CD4-positive, alpha-beta T cell treated with Interleukin-15 for 1 hour (primary cell): ENCODE data around the gene ARID4B.
A peak's percentile ranks its signal among the peaks of the same experiment; 100 is the strongest.
"Not testable (repeated sequence)": the region's sequence is repeated elsewhere in the genome, so short reads cannot be mapped to it uniquely, and the experiment has no call there.

ENCODE experiments used
- DNase-seq: peaks from one replicate; pipeline ENCODE4 v3.0.0-alpha.2; 2020

ARID4B gene

GRCh38 chr1:235327559-235328270 lies at the start of gene ARID4B:
Gene ARID4B (minus strand): TSS chr1:235328179. CDS start chr1:235326919, 1,260 bp downstream.
- DNase-seq = no peak

GRCh38 chr1:235375919-235376605 lies 48.1 kb upstream of the ARID4B start:
- no peak for DNase-seq

DNA sequence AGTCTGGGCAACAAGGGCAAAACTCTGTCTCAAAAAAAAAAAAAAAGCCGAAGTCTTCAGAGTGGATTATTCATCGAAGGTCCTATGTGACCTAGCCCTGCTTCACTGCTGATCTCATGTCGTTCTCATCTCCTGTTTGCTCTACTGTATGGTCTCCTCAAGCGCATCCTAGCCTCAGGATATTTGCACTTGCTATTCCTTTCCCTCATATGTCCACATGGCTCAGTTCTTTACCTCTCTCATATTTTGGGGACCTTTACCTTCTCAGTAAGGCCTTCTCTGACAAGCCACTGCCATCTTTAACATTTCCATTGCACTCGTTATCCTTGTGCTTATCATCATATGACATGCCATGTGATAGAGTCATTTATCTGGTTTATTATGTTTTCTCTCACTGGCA lies 41.8 kb upstream of the ARID4B start:
- DNase-seq = no peak

- DNase-seq = no peak
These were observed 40.4 kb upstream of the ARID4B start for GRCh38 chr1:235368428-235368827.

- peak; percentile 86 for DNase-seq
These were observed 39.3 kb upstream of the ARID4B start, which contains the start of gene TBCE for GRCh38 chr1:235367000-235367908. Gene TBCE (plus strand): TSS chr1:235367427. CDS start chr1:235380050, 12,623 bp downstream.

DNA sequence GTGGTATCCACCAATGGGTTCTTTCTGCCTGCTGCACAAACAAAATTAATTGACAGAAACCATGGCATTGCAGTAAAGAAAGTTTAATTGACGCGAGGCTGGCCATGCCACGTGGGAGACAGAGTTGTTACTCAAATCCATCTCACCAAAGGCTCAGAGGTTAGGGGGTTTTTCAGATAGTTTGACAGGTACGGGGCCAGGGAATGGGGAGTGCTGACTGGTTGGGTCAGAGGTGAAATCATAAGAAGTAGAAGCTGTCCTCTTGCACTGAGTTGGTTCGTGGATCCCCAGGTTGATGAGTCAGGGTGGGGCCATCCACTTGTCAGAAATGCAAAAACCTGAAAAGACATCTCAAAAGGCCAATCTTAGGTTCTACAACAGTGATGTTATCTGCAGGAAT lies 38.3 kb upstream of the ARID4B start:
- no peak for DNase-seq

DNA sequence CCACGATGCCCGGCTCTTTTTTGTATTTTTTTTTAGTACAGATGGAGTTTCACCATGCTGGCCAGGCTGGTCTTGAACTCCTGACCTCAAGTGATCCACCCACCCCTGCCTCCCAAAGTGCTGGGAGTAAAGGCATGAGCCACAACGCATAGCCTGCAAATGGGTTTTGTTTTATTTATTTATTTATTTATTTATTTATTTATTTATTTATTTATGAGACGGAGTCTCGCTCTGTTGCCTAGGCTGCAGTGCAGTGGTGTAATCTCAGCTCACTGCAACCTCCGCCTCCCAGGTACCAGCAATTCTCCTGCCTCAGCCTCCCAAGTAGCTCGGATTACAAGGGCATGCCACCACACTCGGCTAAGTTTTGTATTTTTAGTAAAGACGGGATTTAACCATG lies 36.2 kb upstream of the ARID4B start:
- not testable (repeated sequence) for DNase-seq

GRCh38 chr1:235358899-235359298 lies 30.9 kb upstream of the ARID4B start:
- no peak for DNase-seq

DNA sequence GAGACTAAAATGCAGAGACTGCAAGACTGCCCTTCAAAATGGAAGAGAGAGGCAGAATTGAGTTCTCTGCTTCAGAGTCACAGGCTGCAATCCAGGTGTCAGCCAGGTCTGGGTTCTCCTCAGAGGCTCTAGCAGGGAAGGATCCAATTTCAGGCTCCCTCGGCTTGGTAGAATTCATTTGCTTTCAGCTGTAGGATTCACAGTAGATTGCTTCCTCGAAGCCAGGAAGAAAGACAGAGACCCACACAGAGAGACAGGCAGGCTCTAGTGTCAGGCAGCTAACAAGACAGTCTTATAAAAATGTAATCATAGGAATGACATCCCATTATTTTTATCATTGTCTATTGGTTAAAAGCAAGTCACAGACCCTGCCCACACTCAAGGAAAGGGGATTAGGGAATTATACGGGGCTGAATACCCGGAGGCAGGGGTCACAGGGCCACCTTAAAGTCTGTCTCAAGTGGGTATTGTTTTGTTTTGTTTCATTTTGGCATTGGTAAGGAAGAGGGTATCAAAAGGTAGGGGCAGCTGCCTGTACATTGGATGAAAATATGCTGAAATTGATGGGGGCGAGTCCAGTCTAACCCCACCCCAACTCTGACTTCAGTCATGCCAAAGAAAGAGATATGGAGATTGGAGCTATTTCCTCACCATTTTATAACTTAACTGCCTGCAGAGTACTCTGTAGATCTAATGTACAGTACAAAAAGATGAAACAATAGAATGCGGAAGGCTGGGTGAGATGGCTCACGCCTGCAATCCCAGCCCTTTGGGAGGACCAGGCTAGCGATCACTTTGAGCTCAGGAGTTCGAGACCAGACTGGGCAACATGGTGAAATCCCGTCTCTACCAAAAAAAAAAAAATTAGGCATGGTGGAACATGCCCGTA lies 29.8 kb upstream of the ARID4B start:
- DNase-seq = no peak

GRCh38 chr1:235351898-235352297 lies 23.9 kb upstream of the ARID4B start:
- no peak for DNase-seq

DNA sequence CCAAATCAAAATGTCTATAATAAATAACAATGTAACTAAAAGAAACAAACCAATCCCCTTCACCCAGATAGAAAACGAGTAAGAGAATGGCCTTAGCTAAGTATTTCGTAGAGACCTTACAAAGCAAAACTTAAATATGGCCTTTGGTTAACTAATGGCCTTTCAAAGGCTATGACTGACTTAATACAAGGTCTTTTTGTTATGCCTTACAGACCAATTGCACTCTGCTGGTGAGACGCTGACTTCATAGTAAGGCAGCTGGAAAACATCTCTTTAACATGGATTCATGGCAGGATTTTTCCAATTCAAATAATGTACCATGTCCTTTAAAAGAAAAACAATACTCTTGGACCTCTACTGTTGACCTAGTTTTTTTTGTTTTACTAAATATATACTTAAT lies 23.5 kb upstream of the ARID4B start:
- DNase-seq = no peak

DNA sequence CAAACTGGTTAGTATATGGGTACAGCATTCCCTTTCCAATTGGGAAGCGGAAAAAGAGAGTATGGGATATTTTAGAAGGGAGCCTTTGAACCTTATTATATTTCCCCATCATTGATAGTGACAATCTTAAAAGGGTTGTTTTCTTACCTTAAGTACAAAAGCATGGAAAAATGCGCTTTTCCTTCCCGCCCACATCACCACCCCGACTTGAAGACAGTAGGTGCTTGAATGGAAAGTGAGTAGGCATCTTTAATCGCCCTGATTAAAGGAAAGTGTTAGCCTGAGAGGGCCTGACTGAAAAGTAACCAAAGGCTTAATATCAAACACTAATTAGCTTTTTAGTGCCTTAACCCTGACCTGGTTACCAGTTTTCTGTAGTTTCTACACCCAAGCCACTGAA lies 15.7 kb upstream of the ARID4B start:
- DNase-seq = no peak

GRCh38 chr1:235342471-235342870 lies 14.5 kb upstream of the ARID4B start:
- DNase-seq = no peak

DNA sequence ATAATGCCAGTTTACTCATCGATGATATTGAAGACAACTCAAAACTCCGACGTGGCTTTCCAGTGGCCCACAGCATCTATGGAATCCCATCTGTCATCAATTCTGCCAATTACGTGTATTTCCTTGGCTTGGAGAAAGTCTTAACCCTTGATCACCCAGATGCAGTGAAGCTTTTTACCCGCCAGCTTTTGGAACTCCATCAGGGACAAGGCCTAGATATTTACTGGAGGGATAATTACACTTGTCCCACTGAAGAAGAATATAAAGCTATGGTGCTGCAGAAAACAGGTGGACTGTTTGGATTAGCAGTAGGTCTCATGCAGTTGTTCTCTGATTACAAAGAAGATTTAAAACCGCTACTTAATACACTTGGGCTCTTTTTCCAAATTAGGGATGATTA lies 14.1 kb upstream of the ARID4B start:
- no peak for DNase-seq

DNA sequence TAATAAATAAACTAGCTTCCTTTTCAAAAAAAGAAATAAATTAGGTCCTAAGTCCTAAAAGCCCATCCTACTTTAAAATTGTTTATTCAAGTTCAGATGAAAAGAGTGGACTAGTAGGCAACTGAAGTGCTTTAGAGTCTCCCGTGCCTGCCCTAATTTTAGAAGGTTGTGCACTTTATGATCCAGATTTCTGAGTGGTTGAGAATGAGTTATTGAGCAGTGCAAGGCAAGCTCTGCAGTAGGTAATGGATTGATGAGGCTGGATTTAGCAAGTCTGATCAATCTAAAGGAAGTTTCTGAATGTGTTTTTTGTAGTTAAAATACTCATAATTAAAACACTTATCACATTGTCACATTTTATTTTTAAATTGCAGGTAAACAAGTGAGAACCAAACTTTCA lies 13.4 kb upstream of the ARID4B start:
- no peak for DNase-seq

DNA sequence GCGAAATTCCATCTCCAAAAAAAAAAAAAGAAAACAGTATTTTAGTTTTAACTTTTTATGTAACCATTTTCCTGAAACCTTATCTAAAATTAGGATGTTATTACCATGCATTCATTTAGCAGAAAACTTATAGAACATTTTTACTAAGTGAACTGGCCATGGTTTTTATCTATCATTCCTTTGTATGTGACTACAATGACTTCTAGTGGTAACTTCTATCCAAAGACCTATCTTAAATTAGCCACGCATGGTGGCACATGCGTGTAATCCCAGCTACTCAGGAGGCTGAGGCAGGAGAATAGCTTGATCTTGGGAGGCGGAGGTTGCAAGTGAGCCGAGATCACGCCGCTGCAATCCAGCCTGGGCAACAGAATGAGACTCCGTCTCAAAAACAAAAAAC lies 11.8 kb upstream of the ARID4B start:
- no peak for DNase-seq

GRCh38 chr1:235336903-235337302 lies 8.9 kb upstream of the ARID4B start:
- no peak for DNase-seq

DNA sequence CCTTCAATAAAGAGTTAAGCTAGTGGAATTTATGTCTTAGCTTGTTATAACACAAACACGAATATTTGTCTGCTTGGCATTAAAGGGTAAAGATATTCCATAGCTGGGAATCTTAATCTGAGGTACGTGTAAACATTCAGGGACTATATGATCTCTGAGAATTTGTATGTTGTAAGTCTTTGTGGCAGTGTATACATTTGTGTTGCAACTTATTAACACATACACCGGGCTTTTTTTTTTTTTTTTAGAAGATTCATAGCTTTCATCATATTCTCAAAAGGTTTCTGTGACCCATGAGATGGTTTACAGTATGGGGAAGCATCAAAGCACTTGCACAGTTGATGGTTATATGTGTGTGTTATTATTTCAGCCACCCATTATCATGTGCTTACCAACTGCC lies 3.4 kb upstream of the ARID4B start:
- DNase-seq = no peak

GRCh38 chr1:235330918-235331285 lies 2.9 kb upstream of the ARID4B start:
- DNase-seq = no peak

DNA sequence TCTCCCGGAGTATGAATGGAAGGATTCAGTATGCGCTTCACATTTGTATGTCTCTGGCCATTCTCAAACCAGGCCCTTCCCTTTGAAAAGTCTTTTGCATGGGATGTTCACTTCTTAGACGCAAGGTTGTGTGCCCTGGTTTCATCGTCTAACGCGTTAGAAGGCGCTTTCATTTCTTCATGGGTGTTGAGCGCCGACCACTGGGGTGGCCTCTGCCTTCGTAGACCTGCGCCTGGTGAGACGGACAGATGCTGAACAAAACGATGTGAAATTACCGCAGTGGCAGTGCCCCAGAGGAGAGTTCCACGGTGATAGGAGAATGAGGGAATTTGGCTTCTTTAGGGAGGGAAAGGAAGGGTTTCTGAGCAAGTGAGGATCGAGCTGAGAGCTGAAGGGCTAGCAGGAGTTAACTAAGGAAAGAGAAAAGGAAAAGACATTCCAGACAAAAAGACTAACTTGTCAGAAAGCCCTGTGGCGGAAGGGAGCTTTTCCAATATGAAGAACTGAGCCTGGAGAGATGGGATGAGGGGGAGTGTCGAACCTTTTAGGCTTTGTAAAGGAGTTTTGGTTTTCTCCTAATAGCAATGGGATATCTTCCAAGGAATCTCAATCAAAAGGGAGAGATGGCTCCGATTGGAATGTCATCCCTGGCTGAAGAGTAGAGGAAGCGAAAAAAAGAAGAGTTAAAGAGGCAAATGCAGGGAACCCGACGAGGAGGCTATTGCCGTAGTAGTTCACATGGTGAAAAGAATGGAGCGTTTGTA lies 1.3 kb upstream of the ARID4B start:
- DNase-seq = peak; percentile 58

DNA sequence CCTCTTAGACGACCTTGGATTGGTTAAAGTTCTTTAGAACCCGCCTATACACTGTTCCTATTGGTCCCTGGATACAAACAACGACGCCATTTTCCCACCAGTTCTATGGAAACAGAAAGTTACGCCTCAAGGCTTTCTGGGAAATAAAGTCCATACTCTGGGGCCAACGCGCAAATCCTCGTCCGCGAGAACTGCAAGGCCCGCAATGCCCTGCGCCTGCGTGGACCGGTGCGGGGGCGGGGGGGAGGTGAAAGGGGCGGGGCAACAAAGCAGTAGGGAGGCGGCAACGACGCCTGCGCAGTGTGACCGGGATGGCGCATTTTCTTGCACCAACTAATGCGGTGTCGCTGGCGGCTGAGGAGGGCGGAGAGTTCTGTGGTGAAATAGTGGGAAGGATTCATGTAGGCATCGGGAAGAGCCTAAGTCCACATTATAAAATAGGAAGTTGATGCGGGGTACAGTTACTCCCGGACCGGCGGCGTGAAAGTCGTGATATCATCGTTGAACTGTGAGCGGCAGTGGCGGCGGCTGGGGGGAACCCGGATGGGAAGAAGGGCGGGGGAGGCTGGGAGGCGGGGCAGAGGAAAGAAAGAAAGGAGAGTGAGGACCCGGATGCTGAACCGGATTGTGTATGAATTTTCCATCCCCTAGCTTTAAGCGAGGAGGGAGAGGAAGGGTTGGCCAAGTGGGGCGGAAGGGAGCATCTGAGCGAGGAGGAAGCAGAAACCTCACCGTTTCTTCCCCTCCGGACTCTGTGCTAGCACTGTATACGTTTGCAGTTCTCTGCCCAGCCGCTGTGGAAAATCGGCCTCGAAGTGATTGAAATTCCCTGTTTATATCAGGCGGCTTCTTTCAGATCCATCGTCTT lies 526 bp upstream of the ARID4B start, which contains the start of gene GGPS1:
GGPS1 (plus strand) TSS at position 300 of the 868 bp plus-strand sequence. CDS start 6,695 bp downstream, outside the sequence.
- DNase-seq = peak; percentile 98
